ENCODE measurements around the gene RAPGEF6.

RAPGEF6 gene

GRCh38 chr5:131541762-131542161 lies 93.3 kb downstream of the RAPGEF6 start:
- no peak for DNase-seq (ENCODE audit: low spot score)

- no peak for DNase-seq (ENCODE audit: low spot score)
These were observed 94.0 kb downstream of the RAPGEF6 start for GRCh38 chr5:131541071-131541470.

GRCh38 chr5:131539251-131539650 lies 95.8 kb downstream of the RAPGEF6 start:
- no peak for DNase-seq (ENCODE audit: low spot score)

- DNase-seq (ENCODE audit: low spot score), result no peak
These were observed 96.8 kb downstream of the RAPGEF6 start for GRCh38 chr5:131538177-131538593.

GRCh38 chr5:131536850-131537448 lies 98.1 kb downstream of the RAPGEF6 start:
- DNase-seq (ENCODE audit: low spot score), result no peak

- no peak for DNase-seq (ENCODE audit: low spot score)
These were observed 98.7 kb downstream of the RAPGEF6 start for GRCh38 chr5:131536211-131536826.

GRCh38 chr5:131534974-131535373 lies 100.1 kb downstream of the RAPGEF6 start:
- DNase-seq (ENCODE audit: low spot score), result no peak

- DNase-seq (ENCODE audit: low spot score), result no peak
These were observed 101.2 kb downstream of the RAPGEF6 start for GRCh38 chr5:131533836-131534235.

- no peak for DNase-seq (ENCODE audit: low spot score)
These were observed 102.9 kb downstream of the RAPGEF6 start for GRCh38 chr5:131532031-131532640.

- DNase-seq (ENCODE audit: low spot score), result no peak
These were observed 104.2 kb downstream of the RAPGEF6 start for GRCh38 chr5:131530706-131531331.

- DNase-seq (ENCODE audit: low spot score), result no peak
These were observed 106.3 kb downstream of the RAPGEF6 start for GRCh38 chr5:131528682-131529081.

- DNase-seq (ENCODE audit: low spot score), result no peak
These were observed 109.2 kb downstream of the RAPGEF6 start for GRCh38 chr5:131525805-131526204.

GRCh38 chr5:131524431-131524830 lies 110.6 kb downstream of the RAPGEF6 start:
- DNase-seq (ENCODE audit: low spot score), result no peak

- no peak for DNase-seq (ENCODE audit: low spot score)
These were observed 111.4 kb downstream of the RAPGEF6 start for GRCh38 chr5:131523500-131524185.

GRCh38 chr5:131521252-131521651 lies 113.8 kb downstream of the RAPGEF6 start:
- no peak for DNase-seq (ENCODE audit: low spot score)

GRCh38 chr5:131515348-131515747 lies 119.7 kb downstream of the RAPGEF6 start:
- DNase-seq (ENCODE audit: low spot score), result no peak

- DNase-seq (ENCODE audit: low spot score), result peak; percentile 71
These were observed 120.4 kb downstream of the RAPGEF6 start for GRCh38 chr5:131514316-131515283.

- no peak for DNase-seq (ENCODE audit: low spot score)
These were observed 121.2 kb downstream of the RAPGEF6 start for GRCh38 chr5:131513780-131514179.

- DNase-seq (ENCODE audit: low spot score), result no peak
These were observed 123.1 kb downstream of the RAPGEF6 start for GRCh38 chr5:131511934-131512333.

- DNase-seq (ENCODE audit: low spot score), result no peak
These were observed 125.2 kb downstream of the RAPGEF6 start for GRCh38 chr5:131509801-131510200.

GRCh38 chr5:131505237-131505908 lies 129.7 kb downstream of the RAPGEF6 start:
- no peak for DNase-seq (ENCODE audit: low spot score)

Measured in CD4-positive, alpha-beta T cell treated with Interleukin-2 at 100 ng/mL for 4 hours (primary cell).